Measurements from ENCODE around the gene SLC25A23. TPM values are rescaled to one million over a fixed set of nuclear protein-coding genes. Genes with fewer than 3 reads are reported as not detected.

The SLC25A23 gene
- polyA plus RNA-seq, 1 of the 3 experiments (the other 2 are of a cell fraction): 10.9 TPM

- WGBS (ENCODE audit: low lambda C conversion rate): 55% methylated on average over 8 of the region's 9 CpGs
- H3K4me1 ChIP-seq (ENCODE audit: control insufficient read depth in 1 of 2, insufficient read depth in 2 of 2, low read depth in 1 of 2, low read length in 1 of 2): peaks cover 0 to 14% of the 10 kb centered on the region in 2 experiments; a peak in 1 of 4 replicates
- ChIA-PET CTCF (no interaction called here), POLR2A (no interaction called here)
- no peak overlapping the region for H2AFZ ChIP-seq (ENCODE audit: low read depth)
- peaks cover 28% of the 10 kb centered on the region for H3K27me3 ChIP-seq (ENCODE audit: insufficient read depth)
- no peaks in the 10 kb centered on the region for H3F3A ChIP-seq (replicated peaks; ENCODE audit: insufficient read depth)
- no peak overlapping the region for H3K9ac ChIP-seq
- H3K9me3 ChIP-seq: no peaks in the 10 kb centered on the region
- H3K27ac ChIP-seq (ENCODE audit: low read depth in 2 of 2, low read length in 1 of 2): no peak overlapping the region
- H3K4me2 ChIP-seq: no peak overlapping the region
- TF ChIP-seq, protein P1, sequence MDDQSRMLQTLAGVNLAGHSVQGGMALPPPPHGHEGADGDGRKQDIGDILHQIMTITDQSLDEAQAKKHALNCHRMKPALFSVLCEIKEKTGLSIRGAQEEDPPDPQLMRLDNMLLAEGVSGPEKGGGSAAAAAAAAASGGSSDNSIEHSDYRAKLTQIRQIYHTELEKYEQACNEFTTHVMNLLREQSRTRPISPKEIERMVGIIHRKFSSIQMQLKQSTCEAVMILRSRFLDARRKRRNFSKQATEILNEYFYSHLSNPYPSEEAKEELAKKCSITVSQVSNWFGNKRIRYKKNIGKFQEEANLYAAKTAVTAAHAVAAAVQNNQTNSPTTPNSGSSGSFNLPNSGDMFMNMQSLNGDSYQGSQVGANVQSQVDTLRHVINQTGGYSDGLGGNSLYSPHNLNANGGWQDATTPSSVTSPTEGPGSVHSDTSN (IDR thresholded peaks at IDR 0.05): no peak
- TF ChIP-seq RXRA (IDR thresholded peaks at IDR 0.05; ENCODE audit: borderline replicate concordance, low read depth) (no peak), EZH2phosphoT487 (IDR thresholded peaks at IDR 0.05; ENCODE audit: borderline replicate concordance, low read depth) (no peak), MEF2A (IDR thresholded peaks at IDR 0.05; ENCODE audit: borderline replicate concordance, low read depth) (no peak), FOSL2 (IDR thresholded peaks at IDR 0.05; ENCODE audit: borderline replicate concordance, low read depth) (no peak), SIN3A (IDR thresholded peaks at IDR 0.05; ENCODE audit: borderline replicate concordance, low read depth, low read length) (no peak), FOXJ3 (CRISPR knock-in tag; IDR thresholded peaks at IDR 0.05) (no peak), RFX5 (IDR thresholded peaks at IDR 0.05; ENCODE audit: low read length) (no peak), FOXM1 (IDR thresholded peaks at IDR 0.05; ENCODE audit: low read depth) (no peak)
- TF ChIP-seq, protein P2, sequence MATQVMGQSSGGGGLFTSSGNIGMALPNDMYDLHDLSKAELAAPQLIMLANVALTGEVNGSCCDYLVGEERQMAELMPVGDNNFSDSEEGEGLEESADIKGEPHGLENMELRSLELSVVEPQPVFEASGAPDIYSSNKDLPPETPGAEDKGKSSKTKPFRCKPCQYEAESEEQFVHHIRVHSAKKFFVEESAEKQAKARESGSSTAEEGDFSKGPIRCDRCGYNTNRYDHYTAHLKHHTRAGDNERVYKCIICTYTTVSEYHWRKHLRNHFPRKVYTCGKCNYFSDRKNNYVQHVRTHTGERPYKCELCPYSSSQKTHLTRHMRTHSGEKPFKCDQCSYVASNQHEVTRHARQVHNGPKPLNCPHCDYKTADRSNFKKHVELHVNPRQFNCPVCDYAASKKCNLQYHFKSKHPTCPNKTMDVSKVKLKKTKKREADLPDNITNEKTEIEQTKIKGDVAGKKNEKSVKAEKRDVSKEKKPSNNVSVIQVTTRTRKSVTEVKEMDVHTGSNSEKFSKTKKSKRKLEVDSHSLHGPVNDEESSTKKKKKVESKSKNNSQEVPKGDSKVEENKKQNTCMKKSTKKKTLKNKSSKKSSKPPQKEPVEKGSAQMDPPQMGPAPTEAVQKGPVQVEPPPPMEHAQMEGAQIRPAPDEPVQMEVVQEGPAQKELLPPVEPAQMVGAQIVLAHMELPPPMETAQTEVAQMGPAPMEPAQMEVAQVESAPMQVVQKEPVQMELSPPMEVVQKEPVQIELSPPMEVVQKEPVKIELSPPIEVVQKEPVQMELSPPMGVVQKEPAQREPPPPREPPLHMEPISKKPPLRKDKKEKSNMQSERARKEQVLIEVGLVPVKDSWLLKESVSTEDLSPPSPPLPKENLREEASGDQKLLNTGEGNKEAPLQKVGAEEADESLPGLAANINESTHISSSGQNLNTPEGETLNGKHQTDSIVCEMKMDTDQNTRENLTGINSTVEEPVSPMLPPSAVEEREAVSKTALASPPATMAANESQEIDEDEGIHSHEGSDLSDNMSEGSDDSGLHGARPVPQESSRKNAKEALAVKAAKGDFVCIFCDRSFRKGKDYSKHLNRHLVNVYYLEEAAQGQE (IDR thresholded peaks at IDR 0.05; ENCODE audit: low read depth, low read length): no peak
- TF ChIP-seq, protein P3, sequence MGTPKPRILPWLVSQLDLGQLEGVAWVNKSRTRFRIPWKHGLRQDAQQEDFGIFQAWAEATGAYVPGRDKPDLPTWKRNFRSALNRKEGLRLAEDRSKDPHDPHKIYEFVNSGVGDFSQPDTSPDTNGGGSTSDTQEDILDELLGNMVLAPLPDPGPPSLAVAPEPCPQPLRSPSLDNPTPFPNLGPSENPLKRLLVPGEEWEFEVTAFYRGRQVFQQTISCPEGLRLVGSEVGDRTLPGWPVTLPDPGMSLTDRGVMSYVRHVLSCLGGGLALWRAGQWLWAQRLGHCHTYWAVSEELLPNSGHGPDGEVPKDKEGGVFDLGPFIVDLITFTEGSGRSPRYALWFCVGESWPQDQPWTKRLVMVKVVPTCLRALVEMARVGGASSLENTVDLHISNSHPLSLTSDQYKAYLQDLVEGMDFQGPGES (IDR thresholded peaks at IDR 0.05; ENCODE audit: low read depth, low read length): no peak
- H3K4me3 ChIP-seq (ENCODE audit: low read depth in 2 of 2, low read length in 1 of 2): no peak overlapping the region
- H3K79me2 ChIP-seq (ENCODE audit: insufficient read depth): no peaks in the 10 kb centered on the region
- no peaks in the 10 kb centered on the region for H4K20me1 ChIP-seq (ENCODE audit: insufficient read depth)
- no peak for DNase-seq
- no peaks in the 10 kb centered on the region for H3K36me3 ChIP-seq (replicated peaks in 1 of 2; ENCODE audit: control insufficient read depth in 1 of 2, insufficient read depth in 2 of 2, low read length in 1 of 2)
- no peaks in the 10 kb centered on the region for H3K9me2 ChIP-seq
These were observed 14.1 kb upstream of the SLC25A23 start for GRCh38 chr19:6473647-6474046.

GRCh38 chr19:6472713-6473112, 13.1 kb upstream of the SLC25A23 start:
- 67% methylated on average over 1 of the region's 4 CpGs for WGBS (ENCODE audit: low lambda C conversion rate)
- H2AFZ ChIP-seq (ENCODE audit: low read depth): no peak overlapping the region
- H3F3A ChIP-seq (replicated peaks; ENCODE audit: insufficient read depth): no peaks in the 10 kb centered on the region
- H3K4me3 ChIP-seq (ENCODE audit: low read depth in 2 of 2, low read length in 1 of 2): no peak overlapping the region
- H3K9me2 ChIP-seq: no peaks in the 10 kb centered on the region
- no peaks in the 10 kb centered on the region for H3K36me3 ChIP-seq (replicated peaks in 1 of 2; ENCODE audit: control insufficient read depth in 1 of 2, insufficient read depth in 2 of 2, low read length in 1 of 2)
- no peak overlapping the region for H3K9ac ChIP-seq
- peaks cover 37% of the 10 kb centered on the region for H3K27me3 ChIP-seq (ENCODE audit: insufficient read depth)
- H3K4me1 ChIP-seq (ENCODE audit: control insufficient read depth in 1 of 2, insufficient read depth in 2 of 2, low read depth in 1 of 2, low read length in 1 of 2): peaks cover 0 to 14% of the 10 kb centered on the region in 2 experiments; a peak in 1 of 4 replicates
- H3K79me2 ChIP-seq (ENCODE audit: insufficient read depth): no peaks in the 10 kb centered on the region
- H4K20me1 ChIP-seq (ENCODE audit: insufficient read depth): no peaks in the 10 kb centered on the region
- H3K9me3 ChIP-seq: no peaks in the 10 kb centered on the region
- POLR2A ChIA-PET: no interaction called here
- CTCF ChIA-PET: no interaction called here
- no peak overlapping the region for H3K4me2 ChIP-seq
- no peak overlapping the region for H3K27ac ChIP-seq (ENCODE audit: low read depth in 2 of 2, low read length in 1 of 2)
- TF ChIP-seq FOSL2 (IDR thresholded peaks at IDR 0.05; ENCODE audit: borderline replicate concordance, low read depth) (no peak), ELF1 (IDR thresholded peaks at IDR 0.05) (no peak), NRF1 (IDR thresholded peaks at IDR 0.05; ENCODE audit: low read depth, low read length) (no peak)
- TF ChIP-seq, protein P1 (IDR thresholded peaks at IDR 0.05): no peak
- TF ChIP-seq, protein P3 (IDR thresholded peaks at IDR 0.05; ENCODE audit: low read depth, low read length): no peak
- TF ChIP-seq, protein P4, sequence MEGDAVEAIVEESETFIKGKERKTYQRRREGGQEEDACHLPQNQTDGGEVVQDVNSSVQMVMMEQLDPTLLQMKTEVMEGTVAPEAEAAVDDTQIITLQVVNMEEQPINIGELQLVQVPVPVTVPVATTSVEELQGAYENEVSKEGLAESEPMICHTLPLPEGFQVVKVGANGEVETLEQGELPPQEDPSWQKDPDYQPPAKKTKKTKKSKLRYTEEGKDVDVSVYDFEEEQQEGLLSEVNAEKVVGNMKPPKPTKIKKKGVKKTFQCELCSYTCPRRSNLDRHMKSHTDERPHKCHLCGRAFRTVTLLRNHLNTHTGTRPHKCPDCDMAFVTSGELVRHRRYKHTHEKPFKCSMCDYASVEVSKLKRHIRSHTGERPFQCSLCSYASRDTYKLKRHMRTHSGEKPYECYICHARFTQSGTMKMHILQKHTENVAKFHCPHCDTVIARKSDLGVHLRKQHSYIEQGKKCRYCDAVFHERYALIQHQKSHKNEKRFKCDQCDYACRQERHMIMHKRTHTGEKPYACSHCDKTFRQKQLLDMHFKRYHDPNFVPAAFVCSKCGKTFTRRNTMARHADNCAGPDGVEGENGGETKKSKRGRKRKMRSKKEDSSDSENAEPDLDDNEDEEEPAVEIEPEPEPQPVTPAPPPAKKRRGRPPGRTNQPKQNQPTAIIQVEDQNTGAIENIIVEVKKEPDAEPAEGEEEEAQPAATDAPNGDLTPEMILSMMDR (IDR thresholded peaks at IDR 0.05): no peak
- DNase-seq: no peak
